H1 (cell line): Measurements from ENCODE around the gene OGFOD3. TPM values are rescaled to one million over a fixed set of nuclear protein-coding genes. Genes with fewer than 3 reads are reported as not detected.
A peak's percentile ranks its signal among the peaks of the same experiment; 100 is the strongest.

ENCODE experiments used
- CTCF ChIA-PET: fragments of 300-600 bp; sonication (Branson Sonifier 250); formaldehyde crosslinking; loops from one replicate; lab custom pipeline; 2021; ENCODE audit not compliant: partially characterized antibody; lab: Charles Lee
- POLR2A ChIA-PET: fragments of 300-600 bp; sonication (Branson Sonifier 250); formaldehyde crosslinking; loops from one replicate; lab custom pipeline; 2021; ENCODE audit warnings: inconsistent platforms; ENCODE audit not compliant: partially characterized antibody; lab: Charles Lee
- DNase-seq, 2 experiments: peaks; one replicate each; pipeline versions ENCODE4 v3.0.0 to v3.0.0-alpha.2; 2010 to 2022; ENCODE audit warnings: low spot score in 2 of 2, low read depth in 1 of 2, mixed read lengths in 1 of 2
- FAIRE-seq: peaks from 2 replicates; lab custom pipeline; 2011; peaks lifted over from hg19 to GRCh38; lab: Jason Lieb, UNC
- H2AFZ ChIP-seq: 2 replicates; pipeline ENCODE4 v1.8.1; 2012; ENCODE audit warnings: low read length, inconsistent platforms
- H2AK5ac ChIP-seq: 2 replicates; pipeline ENCODE4 v1.6.1; 2013; ENCODE audit warnings: low read depth, low read length
- H2BK120ac ChIP-seq: replicated peaks from 2 replicates; pipeline ENCODE3; 2013; ENCODE audit warnings: low read depth, low read length, inconsistent platforms
- H2BK12ac ChIP-seq: 2 replicates; pipeline ENCODE4 v1.6.1; 2013; ENCODE audit warnings: low read depth, low read length
- H2BK15ac ChIP-seq: 2 replicates; pipeline ENCODE4 v1.6.1; 2013; ENCODE audit warnings: low read length
- H2BK20ac ChIP-seq: 2 replicates; pipeline ENCODE4 v1.6.1; 2013; ENCODE audit warnings: low read length
- H2BK5ac ChIP-seq: 2 replicates; pipeline ENCODE4 v1.6.1; 2013; ENCODE audit warnings: low read depth, low read length
- H3K14ac ChIP-seq: 2 replicates; pipeline ENCODE4 v1.6.1; 2013; ENCODE audit warnings: inconsistent platforms; ENCODE audit not compliant: insufficient read length
- H3K18ac ChIP-seq: 2 replicates; pipeline ENCODE4 v1.6.1; 2013; ENCODE audit warnings: low read length; ENCODE audit errors: extremely low read depth
- H3K23ac ChIP-seq: 2 replicates; pipeline ENCODE4 v1.6.1; 2013; ENCODE audit warnings: inconsistent platforms; ENCODE audit not compliant: insufficient read length
- H3K23me2 ChIP-seq: 2 replicates; pipeline ENCODE4 v1.6.1; 2013; ENCODE audit warnings: low read depth, low read length
- H3K27ac ChIP-seq: 2 replicates; pipeline ENCODE4 v1.6.1; 2011; ENCODE audit warnings: low read depth, low read length, inconsistent platforms
- H3K27me3 ChIP-seq, 4 experiments: replicated peaks in 1 of 4; 1 replicate in 1 of 4; 2 replicates in 3 of 4; pipeline versions ENCODE4 v1.6.1 to v1.8.1; 2011 to 2013; ENCODE audit warnings: low read length in 3 of 4, mild to moderate bottlenecking in 3 of 4, inconsistent platforms in 2 of 4, mixed read lengths in 2 of 4, moderate library complexity in 1 of 4; ENCODE audit not compliant: control insufficient read depth in 3 of 4, insufficient read depth in 3 of 4; ENCODE audit errors: extremely low read depth in 1 of 4
- H3K36me3 ChIP-seq, 4 experiments: 2 replicates each; pipeline versions ENCODE4 v1.6.1 to v1.8.1; 2011 to 2013; ENCODE audit warnings: mild to moderate bottlenecking in 4 of 4, low read length in 3 of 4, moderate library complexity in 2 of 4, control low read depth in 1 of 4, inconsistent platforms in 1 of 4; ENCODE audit not compliant: insufficient read depth in 4 of 4, control insufficient read depth in 2 of 4
- H3K4ac ChIP-seq: replicated peaks from 2 replicates; pipeline ENCODE3; 2013; ENCODE audit warnings: low read length, low read depth, mixed read lengths, inconsistent platforms; ENCODE audit not compliant: insufficient read length
- H3K4me1 ChIP-seq, 4 experiments: replicated peaks in 1 of 4; 1 replicate in 1 of 4; 2 replicates in 3 of 4; pipeline versions ENCODE4 v1.6.1 to v1.8.1; 2011 to 2013; ENCODE audit warnings: low read length in 3 of 4, inconsistent platforms in 2 of 4, mixed read lengths in 1 of 4; ENCODE audit not compliant: insufficient read depth in 4 of 4, control insufficient read depth in 3 of 4
- H3K4me2 ChIP-seq, 2 experiments: 2 replicates each; pipeline versions ENCODE4 v1.6.1 to v1.8.1; 2011 to 2013; ENCODE audit warnings: low read depth in 2 of 2, low read length in 2 of 2, control low read depth in 1 of 2, inconsistent platforms in 1 of 2, mild to moderate bottlenecking in 1 of 2; ENCODE audit not compliant: insufficient read depth in 1 of 2
- H3K4me3 ChIP-seq, 4 experiments: fragments of 200-600, 300-600 bp in 1 of 4; sonication (generic), shearing (Covaris generic), sonication (Bioruptor Twin) in 1 of 4; 2 replicates each; pipeline versions ENCODE4 v1.5.1 to v1.8.1; 2011 to 2016; ENCODE audit warnings: low read length in 4 of 4, low read depth in 3 of 4, control low read depth in 2 of 4, inconsistent platforms in 2 of 4, mild to moderate bottlenecking in 2 of 4, mixed read lengths in 1 of 4, moderate library complexity in 1 of 4; ENCODE audit not compliant: insufficient read depth in 2 of 4; ENCODE audit errors: extremely low read depth in 1 of 4
- H3K56ac ChIP-seq: replicated peaks from 2 replicates; pipeline ENCODE3; 2013; ENCODE audit warnings: low read depth, mild to moderate bottlenecking, mixed read lengths, low read length, inconsistent platforms; ENCODE audit not compliant: insufficient read length
- H3K79me1 ChIP-seq: 2 replicates; pipeline ENCODE4 v1.6.1; 2013; ENCODE audit warnings: low read depth, low read length, control low read depth
- H3K79me2 ChIP-seq, 2 experiments: 2 replicates each; pipeline versions ENCODE4 v1.6.1 to v1.8.1; 2012 to 2013; ENCODE audit warnings: low read length in 2 of 2, mild to moderate bottlenecking in 2 of 2, inconsistent platforms in 1 of 2; ENCODE audit not compliant: insufficient read depth in 2 of 2, control insufficient read depth in 1 of 2
- H3K9ac ChIP-seq, 4 experiments: replicated peaks in 1 of 4; 1 replicate in 1 of 4; 2 replicates in 3 of 4; pipeline versions ENCODE4 v1.6.1 to v1.8.1; 2011 to 2013; ENCODE audit warnings: low read depth in 3 of 4, low read length in 3 of 4, control low read depth in 2 of 4, mild to moderate bottlenecking in 2 of 4, moderate library complexity in 2 of 4, inconsistent platforms in 1 of 4; ENCODE audit errors: extremely low read depth in 1 of 4
- H3K9me3 ChIP-seq, 2 experiments: 2 replicates each; pipeline versions ENCODE4 v1.6.1 to v1.8.1; 2012 to 2013; ENCODE audit warnings: mild to moderate bottlenecking in 2 of 2, moderate library complexity in 2 of 2, control low read depth in 1 of 2, inconsistent platforms in 1 of 2, low read depth in 1 of 2, low read length in 1 of 2, mixed read lengths in 1 of 2; ENCODE audit not compliant: insufficient read depth in 2 of 2
- H4K20me1 ChIP-seq, 2 experiments: replicated peaks in 1 of 2; 2 replicates each; pipeline versions ENCODE3 to v1.8.1; 2011 to 2013; ENCODE audit warnings: inconsistent platforms in 2 of 2, low read length in 2 of 2, mild to moderate bottlenecking in 1 of 2; ENCODE audit not compliant: insufficient read depth in 2 of 2, control insufficient read depth in 1 of 2
- H4K5ac ChIP-seq: 2 replicates; pipeline ENCODE4 v1.6.1; 2013; ENCODE audit warnings: low read length, low read depth, mixed read lengths, inconsistent platforms; ENCODE audit not compliant: insufficient read length
- H4K8ac ChIP-seq: 2 replicates; pipeline ENCODE4 v1.8.0; 2013; ENCODE audit warnings: mild to moderate bottlenecking, moderate library complexity, low read length, inconsistent platforms; ENCODE audit not compliant: insufficient read depth; ENCODE audit errors: extremely low read depth
- H4K91ac ChIP-seq: replicated peaks from 2 replicates; pipeline ENCODE3; 2013; ENCODE audit warnings: low read length, mixed read lengths, inconsistent platforms; ENCODE audit not compliant: insufficient read length
- EP300 ChIP-seq, 2 experiments: IDR thresholded peaks; 1 replicate in 1 of 2; 2 replicates in 1 of 2; pipeline ENCODE4 v1.6.1; 2011 to 2012; ENCODE audit warnings: low read depth in 2 of 2, low read length in 2 of 2, mild to moderate bottlenecking in 2 of 2, borderline replicate concordance in 1 of 2, inconsistent platforms in 1 of 2, moderate library complexity in 1 of 2
- JUN ChIP-seq: IDR thresholded peaks from 2 replicates; pipeline ENCODE4 v1.6.1; 2011; ENCODE audit warnings: low read depth, mild to moderate bottlenecking, improper control_type of control experiment, low read length
- JUND ChIP-seq: IDR thresholded peaks from 2 replicates; pipeline ENCODE4 v1.6.1; 2011; ENCODE audit warnings: mild to moderate bottlenecking, improper control_type of control experiment, low read length
- KDM1A ChIP-seq: fragments of 200-600, 300-600 bp; sonication (generic); IDR thresholded peaks from 2 replicates; pipeline ENCODE4 v1.7.1; 2016; ENCODE audit warnings: mild to moderate bottlenecking, low read length, borderline replicate concordance
- POLR2A ChIP-seq, 2 experiments: IDR thresholded peaks; 1 replicate in 1 of 2; 2 replicates in 1 of 2; pipeline ENCODE4 v1.6.1; 2011; ENCODE audit warnings: low read depth in 2 of 2, low read length in 2 of 2, mild to moderate bottlenecking in 2 of 2; ENCODE audit errors: control extremely low read depth in 1 of 2
- RAD21 ChIP-seq, 2 experiments: IDR thresholded peaks in 1 of 2; conservative IDR thresholded peaks in 1 of 2; 2 replicates each; pipeline ENCODE4 v1.6.1; 2011; ENCODE audit warnings: low read depth in 2 of 2, low read length in 2 of 2, improper control_type of control experiment in 1 of 2, inconsistent platforms in 1 of 2, mild to moderate bottlenecking in 1 of 2, moderate library complexity in 1 of 2
- RNF2 ChIP-seq: fragments of 200-900, 300-1000 bp; sonication (generic); IDR thresholded peaks from 2 replicates; pipeline ENCODE4 v1.7.1; 2016; ENCODE audit warnings: borderline replicate concordance, low read depth, mild to moderate bottlenecking, antibody characterized with exemption, low read length; ENCODE audit not compliant: poor library complexity, severe bottlenecking; ENCODE audit errors: missing control alignments
- SAP30 ChIP-seq: fragments of 300-600 bp; sonication (generic); IDR thresholded peaks from 2 replicates; pipeline ENCODE4 v1.7.1; 2012; ENCODE audit warnings: low read length, moderate library complexity, mild to moderate bottlenecking, inconsistent platforms; ENCODE audit not compliant: insufficient read depth, insufficient replicate concordance
- YY1 ChIP-seq: IDR thresholded peaks from 2 replicates; pipeline ENCODE4 v1.6.1; 2011; ENCODE audit warnings: low read depth, mild to moderate bottlenecking, low read length
- WGBS, 2 experiments: shearing (Covaris generic) in 1 of 2; methylation state at CpG; one replicate each; pipeline versions ENCODE4 v1.1.6 to v1.1.7; 2013 to 2015; ENCODE audit warnings: low lambda C conversion rate in 2 of 2, mixed read lengths in 2 of 2, inconsistent platforms in 1 of 2, low coverage in 1 of 2, missing lambda C conversion rate in 1 of 2; ENCODE audit not compliant: insufficient replicate concordance in 2 of 2, insufficient coverage in 1 of 2, insufficient read length in 1 of 2; ENCODE audit errors: extremely low coverage in 1 of 2, missing lambda C conversion rate in 1 of 2; 5-methylcytosine and 5-hydroxymethylcytosine counted together
- polyA plus RNA-seq, 7 experiments: library from polyadenylated mRNA; depleted of rRNA in 3 of 7; stranded (reverse) in 5 of 7; unstranded in 2 of 7; fragments of >200 nt in 5 of 7; fragments of 200-250 nt in 2 of 7; gene quantifications; 1 replicate in 5 of 7; 2 replicates in 1 of 7; 4 replicates in 1 of 7; pipeline versions ENCODE4 v1.2.1 to v1.2.3, GENCODE V29; 2011 to 2013; ENCODE audit warnings: missing spikeins in 2 of 7, mixed read lengths in 2 of 7
- total RNA-seq: library from RNA; stranded (reverse); fragmentation: NEBNext Ultra II Directional; extraction: Animal tissue kit (Norgen Biotek cat#: 25700); gene quantifications from 2 replicates; pipeline ENCODE4 v1.2.1, GENCODE V29; 2021
- TF ChIP-seq, protein P1 (sequence below): IDR thresholded peaks from 2 replicates; pipeline ENCODE4 v1.6.1; 2012; ENCODE audit warnings: inconsistent platforms

The OGFOD3 gene
- total and polyA plus RNA-seq, 2 of the 8 experiments (the other 6 are each of a cell fraction or from before 2014, with no cell fraction given) = 21.1 to 21.8 TPM

DNA sequence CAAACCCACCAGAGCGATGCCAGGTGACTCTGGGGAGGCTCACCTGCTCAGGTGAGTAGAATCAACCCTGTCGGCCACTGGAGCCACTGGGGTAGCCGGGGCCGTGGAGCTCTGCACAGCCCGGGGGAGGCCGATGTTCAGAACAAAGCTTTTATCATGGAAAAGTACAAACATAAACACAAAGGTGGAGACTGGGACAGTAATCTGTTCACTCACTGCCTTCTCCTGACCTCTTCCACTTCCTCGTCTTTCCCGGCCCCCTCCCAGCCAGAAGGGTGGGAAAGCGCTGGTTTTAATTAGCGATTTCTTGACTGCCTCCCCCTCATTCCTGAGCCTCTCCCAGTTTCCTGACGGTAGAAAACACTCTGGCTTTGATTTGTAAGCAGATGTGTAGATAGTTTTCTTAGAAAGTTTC is 69.1 kb downstream of the OGFOD3 start:
- Histone ChIP-seq H3K56ac (no peak overlapping the region), H2BK12ac (no peak overlapping the region), H2AK5ac (no peak overlapping the region), H4K20me1 (no peaks in the 10 kb centered on the region), H3K4me3 (no peak overlapping the region), H3K79me1 (no peaks in the 10 kb centered on the region), H3K9ac (no peak overlapping the region), H4K8ac (peak overlapping the region; percentile 65; the same call in 1 of the 2 replicates), H2BK15ac (no peak overlapping the region), H3K4me1 (no peaks in the 10 kb centered on the region; a peak in 1 of 7 replicates), H3K27me3 (no peaks in the 10 kb centered on the region; a peak in 1 of 7 replicates), H3K14ac (no peak overlapping the region), H4K5ac (no peak overlapping the region), H4K91ac (no peak overlapping the region), H3K36me3 (no peaks in the 10 kb centered on the region), H3K4ac (no peak overlapping the region), H3K18ac (no peak overlapping the region), H3K23me2 (no peaks in the 10 kb centered on the region), H3K9me3 (no peaks in the 10 kb centered on the region), H3K23ac (no peak overlapping the region), H2AFZ (no peak overlapping the region), H2BK120ac (no peak overlapping the region), H2BK5ac (no peak overlapping the region), H3K79me2 (no peaks in the 10 kb centered on the region), H2BK20ac (no peak overlapping the region), H3K27ac (no peak overlapping the region), H3K4me2 (no peak overlapping the region)
- WGBS, 2 experiments = 86% methylated on average over 11 of the region's 11 CpGs; no CpG with 5 or more reads in 1 of the 2 experiments
- no peak for TF ChIP-seq EP300 (IDR thresholded peaks at IDR 0.05; ENCODE audit: borderline replicate concordance in 1 of 2, low read depth in 2 of 2, low read length in 2 of 2)
- no peak for TF ChIP-seq JUND
- TF ChIP-seq, protein P1, sequence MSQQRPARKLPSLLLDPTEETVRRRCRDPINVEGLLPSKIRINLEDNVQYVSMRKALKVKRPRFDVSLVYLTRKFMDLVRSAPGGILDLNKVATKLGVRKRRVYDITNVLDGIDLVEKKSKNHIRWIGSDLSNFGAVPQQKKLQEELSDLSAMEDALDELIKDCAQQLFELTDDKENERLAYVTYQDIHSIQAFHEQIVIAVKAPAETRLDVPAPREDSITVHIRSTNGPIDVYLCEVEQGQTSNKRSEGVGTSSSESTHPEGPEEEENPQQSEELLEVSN = no peak
- no peak for TF ChIP-seq SAP30
- no peak for TF ChIP-seq YY1
- TF ChIP-seq KDM1A = no peak
- no peak for TF ChIP-seq JUN
- no peak for TF ChIP-seq RAD21 (IDR thresholded peaks at IDR 0.05 in 1 of 2, conservative IDR thresholded peaks at IDR 0.05 in 1 of 2; ENCODE audit: low read depth in 2 of 2, low read length in 2 of 2)
- no peak for TF ChIP-seq POLR2A (IDR thresholded peaks at IDR 0.05; ENCODE audit: control extremely low read depth in 1 of 2, low read depth in 2 of 2, low read length in 2 of 2)
- TF ChIP-seq RNF2 = no peak
- no peak for DNase-seq
- no peak for FAIRE-seq
- POLR2A ChIA-PET = interaction anchor here (0.6 kb wide), 1 partner anchor 55 kb away, joined by 3 read pairs; no protein-coding TSS in a partner anchor
- CTCF ChIA-PET = interaction anchor here (0.6 to 2.2 kb wide), 12 partner anchors 10 to 1737 kb away, joined by 3 to 9 read pairs (median 4); no protein-coding TSS in a partner anchor
